Activated CD4-positive, CD25-positive, alpha-beta regulatory T cell (primary cell): Measurements from ENCODE around the gene PRLR.
"Not testable (repeated sequence)": the region's sequence is repeated elsewhere in the genome, so short reads cannot be mapped to it uniquely, and the experiment has no call there.

Source experiments
- DNase-seq, 4 experiments: peaks; one replicate each; lab custom pipeline; 2025; lab: John Stamatoyannopoulos, UW

Gene PRLR

GRCh38 chr5:35124932-35125331 is 105.4 kb downstream of the PRLR start:
- DNase-seq, result no peak

GRCh38 chr5:35122819-35123218 is 107.5 kb downstream of the PRLR start:
- no peak for DNase-seq

GRCh38 chr5:35120715-35121114 is 109.6 kb downstream of the PRLR start:
- no peak for DNase-seq

GRCh38 chr5:35117967-35118366 is 112.3 kb downstream of the PRLR start:
- no peak for DNase-seq

GRCh38 chr5:35115920-35116319 is 114.4 kb downstream of the PRLR start:
- no peak for DNase-seq

- no peak for DNase-seq
Measured at GRCh38 chr5:35114698-35115097, 115.6 kb downstream of the PRLR start.

- no peak for DNase-seq
Measured at GRCh38 chr5:35112300-35112699, 118.0 kb downstream of the PRLR start.

GRCh38 chr5:35104550-35104949 is 125.7 kb downstream of the PRLR start:
- not testable (repeated sequence) for DNase-seq

- no peak for DNase-seq
Measured at GRCh38 chr5:35103637-35104299, 126.5 kb downstream of the PRLR start.

GRCh38 chr5:35101720-35102119 is 128.6 kb downstream of the PRLR start:
- DNase-seq, result not testable (repeated sequence)

GRCh38 chr5:35101016-35101415 is 129.3 kb downstream of the PRLR start:
- DNase-seq, result no peak

GRCh38 chr5:35098214-35098613 is 132.1 kb downstream of the PRLR start:
- DNase-seq, result no peak

GRCh38 chr5:35096932-35097331 is 133.4 kb downstream of the PRLR start:
- DNase-seq, result no peak

GRCh38 chr5:35096216-35096615 is 134.1 kb downstream of the PRLR start:
- DNase-seq, result no peak

GRCh38 chr5:35095366-35095765 is 134.9 kb downstream of the PRLR start:
- no peak for DNase-seq

GRCh38 chr5:35094948-35095347 is 135.3 kb downstream of the PRLR start:
- no peak for DNase-seq

GRCh38 chr5:35092703-35093102 is 137.6 kb downstream of the PRLR start:
- no peak for DNase-seq

GRCh38 chr5:35091704-35092103 is 138.6 kb downstream of the PRLR start:
- DNase-seq, result no peak

GRCh38 chr5:35089334-35090314 is 140.7 kb downstream of the PRLR start:
- DNase-seq, result peak in 2 of 4 experiments; percentile 4 to 5

- DNase-seq, result no peak
Measured at GRCh38 chr5:35087991-35088390, 142.3 kb downstream of the PRLR start.

GRCh38 chr5:35083150-35083549 is 147.1 kb downstream of the PRLR start:
- no peak for DNase-seq

GRCh38 chr5:35082530-35082929 is 147.8 kb downstream of the PRLR start:
- DNase-seq, result no peak

GRCh38 chr5:35081134-35081533 is 149.2 kb downstream of the PRLR start:
- no peak for DNase-seq
